GM12892 (cell line): ENCODE measurements around the gene MEGF11.
"Not testable (repeated sequence)": the region's sequence is repeated elsewhere in the genome, so short reads cannot be mapped to it uniquely, and the experiment has no call there.

Experiments
- DNase-seq: peaks from one replicate; pipeline ENCODE4 v3.0.0; 2011; ENCODE audit not compliant: insufficient read length
- FAIRE-seq: peaks from 2 replicates; lab custom pipeline; 2011; peaks lifted over from hg19 to GRCh38; lab: Jason Lieb, UNC
- POLR2A ChIP-seq: IDR thresholded peaks from 2 replicates; pipeline ENCODE4 v1.6.1; 2011; ENCODE audit warnings: low read depth, low read length, control low read depth
- POLR2AphosphoS5 ChIP-seq: IDR thresholded peaks from 2 replicates; pipeline ENCODE4 v1.6.1; 2011; ENCODE audit warnings: low read depth, low read length, control low read depth
- TAF1 ChIP-seq: IDR thresholded peaks from 2 replicates; pipeline ENCODE4 v1.6.1; 2011; ENCODE audit warnings: low read depth, mild to moderate bottlenecking, control low read depth, low read length, borderline replicate concordance

The MEGF11 gene

GRCh38 chr15:66269326-66270090, 16.0 kb upstream of the MEGF11 start:
- DNase-seq (no peak), FAIRE-seq (no peak)
- TF ChIP-seq TAF1 (no peak), POLR2AphosphoS5 (no peak), POLR2A (no peak)

GRCh38 chr15:66264859-66265513, 11.4 kb upstream of the MEGF11 start:
- no peak for TF ChIP-seq POLR2A
- no peak for TF ChIP-seq TAF1
- no peak for TF ChIP-seq POLR2AphosphoS5
- FAIRE-seq (no peak), DNase-seq (no peak)

GRCh38 chr15:66262837-66263236, 9.3 kb upstream of the MEGF11 start:
- not testable (repeated sequence) for FAIRE-seq, DNase-seq

- FAIRE-seq (no peak), DNase-seq (no peak)
- no peak for TF ChIP-seq TAF1
- no peak for TF ChIP-seq POLR2AphosphoS5
- no peak for TF ChIP-seq POLR2A
Observed at GRCh38 chr15:66261056-66261455, 7.5 kb upstream of the MEGF11 start.

- DNase-seq (no peak), FAIRE-seq (no peak)
- TF ChIP-seq POLR2A: no peak
- no peak for TF ChIP-seq POLR2AphosphoS5
- TF ChIP-seq TAF1: no peak
Observed at GRCh38 chr15:66256692-66257091, 3.1 kb upstream of the MEGF11 start.

GRCh38 chr15:66254951-66255676, 1.6 kb upstream of the MEGF11 start:
- no peak for TF ChIP-seq TAF1
- no peak for TF ChIP-seq POLR2AphosphoS5
- no peak for TF ChIP-seq POLR2A
- FAIRE-seq: no peak
- no peak for DNase-seq

GRCh38 chr15:66254089-66254950, 770 bp upstream of the MEGF11 start:
- FAIRE-seq: no peak
- TF ChIP-seq POLR2AphosphoS5: no peak
- TF ChIP-seq POLR2A: no peak
- no peak for TF ChIP-seq TAF1
- DNase-seq: no peak

- TF ChIP-seq TAF1: no peak
- no peak for TF ChIP-seq POLR2AphosphoS5
- no peak for TF ChIP-seq POLR2A
- DNase-seq (peak; percentile 56), FAIRE-seq (no peak)
Observed at GRCh38 chr15:66252685-66253417, 699 bp downstream of the MEGF11 start.

- DNase-seq (peak; percentile 72), FAIRE-seq (no peak)
- no peak for TF ChIP-seq POLR2AphosphoS5
- no peak for TF ChIP-seq POLR2A
- no peak for TF ChIP-seq TAF1
Observed at GRCh38 chr15:66251790-66252684, 1.5 kb downstream of the MEGF11 start.
